ENCODE measurements around the gene NCR1.
"Not testable (repeated sequence)": the region's sequence is repeated elsewhere in the genome, so short reads cannot be mapped to it uniquely, and the experiment has no call there.

The NCR1 gene

GRCh38 chr19:54947381-54947780, 41.4 kb downstream of the NCR1 start, which contains the start of gene NLRP7:
TSS of gene NLRP7 (minus strand) at chr19:54947530.
- no peak within 1 kb of the TSS for H3K4me3 ChIP-seq (ENCODE audit: low read depth, low read length)
- no peak for DNase-seq (ENCODE audit: low read depth)
- TF ChIP-seq, protein P1, sequence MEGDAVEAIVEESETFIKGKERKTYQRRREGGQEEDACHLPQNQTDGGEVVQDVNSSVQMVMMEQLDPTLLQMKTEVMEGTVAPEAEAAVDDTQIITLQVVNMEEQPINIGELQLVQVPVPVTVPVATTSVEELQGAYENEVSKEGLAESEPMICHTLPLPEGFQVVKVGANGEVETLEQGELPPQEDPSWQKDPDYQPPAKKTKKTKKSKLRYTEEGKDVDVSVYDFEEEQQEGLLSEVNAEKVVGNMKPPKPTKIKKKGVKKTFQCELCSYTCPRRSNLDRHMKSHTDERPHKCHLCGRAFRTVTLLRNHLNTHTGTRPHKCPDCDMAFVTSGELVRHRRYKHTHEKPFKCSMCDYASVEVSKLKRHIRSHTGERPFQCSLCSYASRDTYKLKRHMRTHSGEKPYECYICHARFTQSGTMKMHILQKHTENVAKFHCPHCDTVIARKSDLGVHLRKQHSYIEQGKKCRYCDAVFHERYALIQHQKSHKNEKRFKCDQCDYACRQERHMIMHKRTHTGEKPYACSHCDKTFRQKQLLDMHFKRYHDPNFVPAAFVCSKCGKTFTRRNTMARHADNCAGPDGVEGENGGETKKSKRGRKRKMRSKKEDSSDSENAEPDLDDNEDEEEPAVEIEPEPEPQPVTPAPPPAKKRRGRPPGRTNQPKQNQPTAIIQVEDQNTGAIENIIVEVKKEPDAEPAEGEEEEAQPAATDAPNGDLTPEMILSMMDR (IDR thresholded peaks at IDR 0.05; ENCODE audit: low read depth, low read length, missing control alignments) = no peak

DNA sequence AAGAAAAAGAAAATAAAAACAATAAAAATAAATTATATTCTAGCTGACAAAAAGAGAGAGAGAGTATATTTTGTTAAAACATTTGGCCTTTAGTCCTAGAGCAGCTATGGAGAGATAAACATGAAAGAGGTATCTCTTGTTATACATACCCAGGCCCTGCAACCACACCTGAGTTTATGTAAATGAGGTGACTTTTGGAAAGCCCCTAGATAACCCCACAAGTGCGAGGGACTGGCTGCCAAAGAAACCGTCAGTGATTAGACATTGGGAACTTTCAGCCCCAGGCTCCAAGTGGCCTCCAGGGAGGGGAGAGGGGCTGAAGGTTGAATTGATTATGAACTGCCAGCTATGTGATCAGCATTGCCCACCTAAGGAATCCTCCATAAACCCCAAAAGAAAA, 43.5 kb downstream of the NCR1 start:
- peak; percentile 35 for DNase-seq (ENCODE audit: low read depth)
- H3K4me3 ChIP-seq (ENCODE audit: low read depth, low read length) = no peak overlapping the region
- TF ChIP-seq, protein P1 (IDR thresholded peaks at IDR 0.05; ENCODE audit: low read depth, low read length, missing control alignments) = no peak

GRCh38 chr19:54950580-54950979, 44.6 kb downstream of the NCR1 start:
- DNase-seq (ENCODE audit: low read depth); H3K4me3 ChIP-seq (ENCODE audit: low read depth, low read length): not testable (repeated sequence)

DNA sequence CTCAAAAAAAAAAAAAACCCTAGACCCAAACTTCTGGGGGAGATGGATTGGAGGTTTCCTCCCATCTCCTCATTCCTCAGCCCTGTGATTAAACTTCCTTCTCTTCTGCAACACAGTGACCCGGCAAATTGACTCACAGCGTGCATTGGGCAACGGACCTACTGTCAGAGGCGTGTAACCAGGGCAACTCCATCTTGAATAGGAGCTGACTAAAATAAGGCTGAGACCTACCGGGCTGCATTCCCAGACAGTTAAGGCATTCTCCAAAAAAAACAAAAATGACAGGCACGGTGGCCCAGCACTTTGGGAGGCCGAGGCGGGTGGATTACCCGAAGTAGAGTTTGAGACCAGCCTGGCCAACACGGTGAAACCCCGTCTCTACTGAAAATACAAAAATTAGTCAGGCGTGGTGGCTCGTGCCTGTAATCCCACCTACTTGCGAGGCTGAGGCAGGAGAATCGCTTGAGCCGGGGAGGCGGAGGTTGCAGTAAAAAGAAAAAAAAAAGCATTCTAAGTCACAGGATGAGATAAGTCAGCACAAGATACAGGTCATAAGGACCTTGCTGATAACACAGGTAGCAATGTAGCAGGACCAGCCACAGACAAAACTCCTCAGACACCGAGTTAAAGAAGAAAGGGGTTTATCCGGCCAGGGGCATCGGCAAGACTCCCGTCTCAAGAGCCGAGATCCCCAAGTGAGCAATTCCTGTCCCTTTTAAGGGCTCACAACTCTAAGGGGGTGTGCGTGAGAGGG, 46.8 kb downstream of the NCR1 start:
- DNase-seq (ENCODE audit: low read depth) = no peak
- TF ChIP-seq, protein P1 (IDR thresholded peaks at IDR 0.05; ENCODE audit: low read depth, low read length, missing control alignments) = no peak
- no peak overlapping the region for H3K4me3 ChIP-seq (ENCODE audit: low read depth, low read length)

GRCh38 chr19:54953345-54953713, 47.4 kb downstream of the NCR1 start:
- not testable (repeated sequence) for H3K4me3 ChIP-seq (ENCODE audit: low read depth, low read length); DNase-seq (ENCODE audit: low read depth)

DNA sequence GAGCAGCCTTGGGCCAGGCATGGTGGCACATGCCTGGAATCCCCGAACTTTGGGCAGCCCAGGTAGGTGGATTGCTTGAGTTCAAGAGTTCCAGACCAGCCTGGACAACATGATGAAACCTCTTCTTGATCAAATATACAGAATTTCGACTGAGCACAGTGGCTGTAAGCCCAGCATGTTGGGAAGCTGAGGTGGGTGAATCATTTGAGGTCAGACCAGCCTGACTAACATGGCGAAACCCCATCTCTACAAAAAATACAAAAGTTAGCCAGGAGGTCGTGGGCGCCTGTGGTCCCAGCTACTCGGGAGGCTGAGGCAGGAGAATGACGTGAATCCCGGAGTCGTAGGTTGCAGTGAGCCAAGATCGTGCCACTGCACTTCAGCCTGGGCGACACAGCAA, 49.4 kb downstream of the NCR1 start:
- TF ChIP-seq, protein P1 (IDR thresholded peaks at IDR 0.05; ENCODE audit: low read depth, low read length, missing control alignments) = no peak
- DNase-seq (ENCODE audit: low read depth) = no peak
- H3K4me3 ChIP-seq (ENCODE audit: low read depth, low read length) = no peak overlapping the region

GRCh38 chr19:54959840-54960239, 53.9 kb downstream of the NCR1 start:
- peak; percentile 60 for DNase-seq (ENCODE audit: low read depth)
- TF ChIP-seq, protein P1 (IDR thresholded peaks at IDR 0.05; ENCODE audit: low read depth, low read length, missing control alignments) = no peak
- H3K4me3 ChIP-seq (ENCODE audit: low read depth, low read length) = no peak overlapping the region

Data from GM12864 (cell line).